SKM-1 treated with dmso at 0.1 percent for 144 hours (cell line): ENCODE results near the gene STUB1.

Experiments
- DNase-seq: peaks from one replicate; lab custom pipeline; 2025; ENCODE audit not compliant: unreplicated experiment; lab: John Stamatoyannopoulos, UW

STUB1 gene

DNA sequence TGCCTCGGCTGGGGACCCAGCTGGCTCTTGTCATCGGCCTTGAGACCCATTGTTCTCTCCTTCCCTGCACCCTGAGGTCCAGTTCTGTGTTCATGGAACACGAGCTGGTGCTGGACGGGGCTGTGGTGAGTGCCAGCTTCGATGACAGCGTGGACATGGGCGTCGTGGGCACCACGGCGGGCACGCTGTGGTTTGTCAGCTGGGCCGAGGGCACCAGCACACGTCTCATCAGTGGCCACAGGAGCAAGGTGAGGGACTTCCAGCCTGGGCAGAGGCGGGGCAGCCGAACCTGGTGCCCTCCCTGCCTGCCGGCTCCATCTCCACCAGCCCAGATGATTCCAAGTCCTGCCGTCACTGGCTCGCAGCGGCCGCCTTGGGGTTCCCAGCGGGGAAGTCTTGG, 17.6 kb upstream of the STUB1 start:
- DNase-seq: no peak

DNA sequence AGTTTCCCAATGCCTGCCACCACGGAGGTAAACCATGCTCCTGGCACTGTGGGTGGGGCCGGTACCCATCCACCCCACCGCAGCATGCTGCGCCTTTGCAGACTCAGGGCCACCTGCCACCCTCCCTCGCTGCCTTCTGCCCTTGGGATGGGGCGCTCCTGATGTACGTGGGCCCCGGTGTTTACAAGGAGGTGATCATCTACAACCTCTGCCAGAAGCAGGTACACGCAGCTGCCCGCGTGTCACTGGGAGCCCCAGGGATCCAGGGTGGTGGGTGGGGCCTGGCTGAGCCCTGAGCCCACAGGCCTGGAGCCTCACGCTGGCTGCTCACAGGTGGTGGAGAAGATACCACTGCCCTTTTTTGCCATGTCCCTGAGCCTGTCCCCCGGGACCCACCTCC, 13.6 kb upstream of the STUB1 start:
- no peak for DNase-seq

GRCh38 chr16:667113-667779, 13.0 kb upstream of the STUB1 start:
- no peak for DNase-seq

- peak; percentile 92 for DNase-seq
Measured at GRCh38 chr16:667780-668518, 12.3 kb upstream of the STUB1 start, which contains the start of gene RHOT2. RHOT2 (plus strand) TSS chr16:668132; CDS start chr16:668200, 68 bp downstream.

- DNase-seq: no peak
Measured at GRCh38 chr16:668519-669171, 11.6 kb upstream of the STUB1 start.

- no peak for DNase-seq
Measured at GRCh38 chr16:669666-670065, 10.5 kb upstream of the STUB1 start.

DNA sequence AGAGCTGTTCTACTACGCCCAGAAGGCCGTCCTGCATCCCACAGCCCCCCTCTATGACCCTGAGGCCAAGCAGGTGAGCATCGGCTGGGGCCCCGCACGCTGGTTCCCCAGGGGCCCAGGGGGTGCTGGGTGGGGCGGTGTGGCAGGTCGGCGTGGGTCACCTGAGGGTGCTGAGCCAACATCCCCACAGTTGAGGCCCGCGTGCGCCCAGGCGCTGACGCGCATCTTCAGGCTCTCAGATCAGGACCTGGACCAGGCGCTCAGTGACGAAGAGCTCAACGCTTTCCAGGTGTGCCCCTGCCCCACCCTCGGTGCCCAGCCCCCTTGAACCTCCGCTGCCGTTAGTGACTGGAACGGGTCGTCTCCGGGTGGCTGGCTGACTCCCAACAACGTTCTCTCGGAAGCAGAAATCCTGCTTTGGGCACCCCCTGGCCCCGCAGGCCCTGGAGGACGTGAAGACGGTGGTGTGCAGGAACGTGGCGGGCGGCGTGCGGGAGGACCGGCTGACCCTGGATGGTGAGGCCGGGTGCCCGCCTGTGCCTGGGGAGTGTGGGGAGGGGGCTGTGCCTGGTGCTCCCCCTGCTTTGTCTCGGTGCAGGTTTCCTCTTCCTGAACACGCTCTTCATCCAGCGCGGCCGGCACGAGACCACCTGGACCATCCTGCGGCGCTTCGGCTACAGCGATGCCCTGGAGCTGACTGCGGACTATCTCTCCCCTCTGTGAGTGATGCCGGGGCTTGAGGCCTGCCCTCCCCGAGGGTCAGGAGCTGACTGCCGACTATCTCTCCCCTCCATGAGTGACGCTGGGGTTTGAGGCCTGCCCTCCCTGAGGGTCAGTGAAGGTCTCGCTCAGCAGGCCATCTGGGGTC, 9.5 kb upstream of the STUB1 start:
- no peak for DNase-seq

GRCh38 chr16:671353-672131, 8.7 kb upstream of the STUB1 start:
- no peak for DNase-seq

DNA sequence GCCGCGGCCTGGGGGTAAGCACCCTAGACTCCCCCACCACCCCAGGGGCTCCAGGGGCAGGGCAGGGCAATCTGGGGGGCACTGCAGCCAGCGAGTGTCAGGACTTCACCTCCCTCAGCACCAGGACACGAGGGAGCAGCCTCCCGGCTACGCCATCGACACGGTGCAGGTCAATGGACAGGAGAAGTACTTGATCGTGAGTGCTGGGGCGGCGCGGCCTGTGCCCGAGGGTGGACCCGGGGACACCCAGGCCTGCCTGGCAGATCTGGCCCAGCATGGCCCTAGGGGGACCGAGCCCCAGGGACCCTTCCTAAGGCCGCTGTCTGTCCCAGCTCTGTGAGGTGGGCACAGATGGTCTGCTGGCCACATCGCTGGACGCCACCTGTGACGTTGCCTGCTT, 7.8 kb upstream of the STUB1 start:
- DNase-seq: no peak

DNA sequence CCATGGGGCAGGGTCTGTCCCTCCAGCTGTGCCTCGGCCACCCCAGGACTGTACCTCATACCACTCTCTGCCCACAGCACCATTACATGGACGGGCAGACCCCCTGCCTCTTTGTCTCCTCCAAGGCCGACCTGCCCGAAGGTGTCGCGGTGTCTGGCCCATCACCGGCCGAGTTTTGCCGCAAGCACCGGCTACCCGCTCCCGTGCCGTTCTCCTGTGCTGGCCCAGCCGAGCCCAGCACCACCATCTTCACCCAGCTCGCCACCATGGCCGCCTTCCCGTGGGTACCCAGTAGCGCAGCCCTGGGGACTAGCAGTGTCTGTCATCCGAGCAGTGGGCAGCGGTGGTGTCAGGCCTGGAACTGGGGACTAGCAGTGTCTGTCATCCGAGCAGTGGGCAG, 7.4 kb upstream of the STUB1 start:
- DNase-seq: no peak

- DNase-seq: no peak
Measured at GRCh38 chr16:673399-673991, 6.7 kb upstream of the STUB1 start.

GRCh38 chr16:674214-674881, 5.9 kb upstream of the STUB1 start:
- DNase-seq: no peak

DNA sequence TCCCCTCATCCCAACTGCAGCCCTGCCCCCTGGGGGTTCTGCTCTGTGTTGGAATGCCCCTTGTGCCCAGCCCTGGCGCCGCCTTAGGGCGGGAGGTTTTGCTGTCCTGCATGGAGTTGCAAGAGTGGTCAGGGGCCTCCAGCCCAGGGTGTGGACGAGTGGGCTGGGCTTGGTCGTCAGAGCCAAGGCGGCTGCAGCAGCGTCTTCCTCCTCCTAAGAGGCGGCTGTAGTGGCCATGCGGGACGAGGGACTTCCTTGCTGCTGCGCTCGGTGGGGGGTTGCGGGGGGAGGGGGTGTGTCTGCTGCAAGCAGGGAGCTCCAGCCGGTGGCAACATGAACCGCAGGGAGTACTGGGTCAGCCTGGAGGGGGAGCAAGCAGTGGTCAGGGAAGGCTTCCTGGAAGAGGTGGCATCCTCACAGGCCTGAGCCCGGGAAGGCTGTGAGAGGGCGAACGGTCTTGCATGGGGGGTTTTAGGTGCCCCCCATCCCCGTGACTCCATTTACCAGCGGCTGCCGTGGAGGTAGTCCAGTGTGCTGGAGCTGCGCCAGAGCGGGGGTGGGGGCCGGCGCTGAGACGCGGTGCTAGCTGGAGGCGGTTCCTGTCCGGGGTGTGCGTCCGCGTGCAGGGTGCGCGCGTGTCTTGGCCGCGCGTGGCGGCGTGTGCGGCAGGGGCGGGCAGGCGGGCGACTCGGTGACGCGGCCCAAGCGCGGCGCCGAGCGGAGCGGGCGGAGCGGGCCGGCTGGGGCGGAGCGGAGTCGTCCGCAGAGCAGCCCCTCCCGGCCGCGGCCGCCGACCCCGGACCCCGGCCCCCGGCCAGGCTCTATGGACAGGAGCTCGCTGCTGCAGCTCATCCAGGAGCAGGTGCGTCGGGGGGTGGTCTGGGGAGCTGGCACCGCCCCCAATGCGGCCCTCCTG, 5.0 kb upstream of the STUB1 start, which contains the start of gene RHBDL1:
Gene RHBDL1 (plus strand): TSS at position 704 of the 916 bp plus-strand sequence. CDS start 120 bp downstream, at position 824.
- DNase-seq: no peak

GRCh38 chr16:675884-676564, 4.2 kb upstream of the STUB1 start:
- DNase-seq: no peak

DNA sequence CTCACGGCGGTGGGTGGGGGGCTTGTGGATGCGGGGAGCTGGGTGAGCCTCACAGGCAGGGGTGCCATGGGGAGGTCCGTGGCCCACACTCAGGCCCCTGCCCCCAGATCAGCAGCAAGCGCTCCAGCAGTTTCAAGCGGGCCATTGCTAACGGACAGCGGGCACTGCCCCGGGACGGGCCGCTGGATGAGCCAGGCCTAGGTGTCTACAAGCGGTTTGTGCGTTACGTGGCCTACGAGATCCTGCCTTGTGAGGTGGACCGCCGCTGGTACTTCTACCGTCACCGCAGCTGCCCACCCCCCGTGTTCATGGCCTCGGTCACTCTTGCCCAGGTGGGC, 3.7 kb upstream of the STUB1 start:
- DNase-seq: no peak

GRCh38 chr16:676913-677312, 3.3 kb upstream of the STUB1 start:
- DNase-seq: no peak

GRCh38 chr16:677316-678190, 2.7 kb upstream of the STUB1 start:
- DNase-seq: no peak
